GM18517 (cell line): ENCODE measurements around the gene UTP4.

Experiments
- ATAC-seq: cut with Tn5 transposase; IDR thresholded peaks from one replicate; pipeline ENCODE4 v1.9.1; 2021; ENCODE audit warnings: mild to moderate bottlenecking, moderate library complexity; ENCODE audit not compliant: unreplicated experiment

The UTP4 gene

DNA sequence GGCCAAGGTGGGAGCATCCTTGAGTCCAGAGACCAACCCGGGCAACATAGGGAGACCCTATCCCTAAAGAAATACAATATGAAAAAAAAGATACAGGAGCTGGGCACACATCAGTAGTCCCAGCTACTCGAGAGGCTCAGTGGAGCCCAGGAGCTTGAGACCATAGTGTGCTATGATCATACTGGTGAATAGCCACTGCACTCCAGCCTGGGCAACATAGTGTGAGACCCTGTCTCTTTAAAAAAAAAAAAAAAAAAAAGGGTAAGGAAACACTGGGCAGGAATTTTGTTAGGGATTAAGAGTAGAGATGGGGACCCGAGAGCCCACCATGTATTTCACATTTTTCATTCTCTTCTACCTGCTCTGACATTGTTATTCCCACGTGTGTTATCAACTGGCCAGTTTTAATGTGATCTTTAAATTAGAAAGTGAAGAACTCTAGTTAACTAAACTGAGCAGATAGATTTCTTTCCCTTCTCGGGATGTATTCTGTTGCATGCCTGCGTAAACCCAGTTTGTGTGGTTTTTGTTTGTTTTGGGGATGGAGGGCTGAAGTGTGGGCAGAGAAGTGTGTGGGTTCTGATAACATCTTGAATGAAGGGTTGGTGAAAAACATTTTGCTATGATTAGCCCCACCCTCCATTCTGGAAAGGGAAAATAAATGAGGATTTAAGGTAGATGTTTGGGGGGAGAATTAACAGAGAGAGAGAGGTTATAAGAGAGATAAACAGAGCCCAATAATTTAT lies 37.3 kb downstream of the UTP4 start:
- ATAC-seq: no peak

DNA sequence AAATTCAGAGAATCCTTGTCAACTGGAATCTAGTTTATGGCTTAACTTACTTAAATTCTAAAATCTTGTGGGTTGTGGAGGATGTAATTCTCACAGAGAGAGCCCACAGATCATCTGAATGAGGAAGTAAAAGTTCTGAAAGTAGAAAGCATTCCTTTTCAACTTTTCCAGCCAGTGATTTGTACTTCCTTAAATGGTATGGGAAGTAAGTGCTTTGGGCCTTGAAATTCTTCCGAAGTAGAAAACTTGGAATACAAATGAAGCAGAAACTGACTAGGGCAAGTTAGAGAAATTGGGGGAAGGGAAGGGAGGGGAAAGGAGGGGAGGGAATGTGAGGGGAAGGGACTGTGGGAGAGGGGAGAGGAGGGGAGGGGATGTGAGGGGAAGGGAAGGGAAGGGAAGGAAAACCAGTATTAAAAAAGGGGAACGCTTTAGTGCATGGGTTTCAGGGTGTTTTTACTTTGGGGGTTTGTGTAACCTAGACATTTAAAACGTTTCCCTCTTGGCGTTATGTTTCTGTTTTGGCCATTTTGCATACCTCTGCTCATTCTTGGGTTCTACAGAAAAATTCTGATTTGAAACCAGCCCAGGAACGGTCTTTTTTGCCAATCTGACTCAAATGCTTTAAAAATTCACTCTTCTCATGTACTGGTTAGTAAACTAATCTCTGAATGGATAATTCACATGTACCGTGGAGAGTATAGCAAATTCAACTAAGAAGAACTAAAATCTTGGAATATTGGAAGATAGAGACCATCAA lies 39.1 kb downstream of the UTP4 start:
- ATAC-seq: no peak

DNA sequence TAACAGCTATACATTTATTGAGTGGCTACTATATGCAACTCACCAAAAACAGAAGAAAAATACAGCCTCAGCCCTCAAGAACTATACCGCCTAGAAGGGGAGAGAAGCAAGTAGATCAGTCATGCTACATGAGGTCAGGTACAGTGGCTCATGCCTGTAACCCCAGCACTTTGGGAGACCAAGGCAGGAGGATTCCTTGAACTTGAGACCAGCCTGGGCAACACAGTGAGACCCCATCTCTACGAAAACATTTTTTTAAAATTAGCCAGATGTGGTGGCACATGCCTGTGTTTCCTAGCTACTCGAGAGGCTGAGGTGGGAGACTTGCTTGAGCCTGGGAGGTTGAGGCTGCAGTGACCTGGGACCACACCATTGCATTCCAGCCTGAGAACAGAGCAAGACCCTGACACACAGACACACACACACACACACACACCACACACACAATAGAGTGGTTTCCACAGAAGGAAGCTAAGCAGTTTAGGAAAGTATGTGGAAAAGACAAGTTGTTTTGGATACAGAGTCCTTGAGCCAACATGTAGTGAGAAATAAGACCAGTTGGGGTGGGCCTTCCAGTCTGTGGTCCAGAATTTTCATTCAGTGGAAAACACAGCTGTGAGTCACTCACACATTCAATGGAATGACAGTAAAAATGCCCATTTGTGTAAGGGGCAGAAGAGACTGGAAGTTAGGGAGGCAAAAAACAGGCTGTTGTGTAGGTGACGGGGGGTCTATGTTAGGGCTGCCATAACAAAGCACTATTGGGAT lies 43.8 kb downstream of the UTP4 start:
- no peak for ATAC-seq

DNA sequence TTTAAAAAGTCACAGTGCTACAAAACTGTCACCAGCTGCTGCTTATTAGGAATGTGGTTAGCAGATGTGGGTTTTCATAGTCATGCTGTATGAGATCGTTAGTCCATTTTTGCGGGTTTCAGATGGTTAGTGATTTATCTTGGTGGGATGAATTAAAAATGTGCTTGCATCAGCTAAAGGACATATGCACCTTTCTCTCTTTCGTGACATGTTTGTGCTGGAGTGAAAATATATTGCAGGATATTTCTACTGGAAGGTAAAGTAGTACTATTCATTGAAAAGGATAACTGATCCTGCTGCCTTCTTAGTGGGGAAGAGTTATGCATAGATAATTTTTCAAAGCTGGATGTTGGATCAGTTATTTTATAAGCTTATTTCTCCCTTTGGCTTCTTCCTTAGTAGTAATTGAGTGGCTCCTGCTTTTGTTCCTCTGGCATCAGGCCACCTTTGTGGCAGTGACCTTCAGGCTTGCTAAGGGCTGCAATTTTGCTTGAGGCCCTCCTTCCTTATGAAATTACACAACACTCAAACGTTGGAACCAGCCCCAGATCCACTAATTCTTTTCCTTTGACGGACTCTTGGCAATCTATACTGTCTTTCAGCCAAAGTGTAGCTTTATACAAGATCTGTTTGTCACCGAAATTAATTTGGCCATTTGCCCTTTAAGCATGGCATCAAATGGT lies 47.0 kb downstream of the UTP4 start:
- no peak for ATAC-seq

DNA sequence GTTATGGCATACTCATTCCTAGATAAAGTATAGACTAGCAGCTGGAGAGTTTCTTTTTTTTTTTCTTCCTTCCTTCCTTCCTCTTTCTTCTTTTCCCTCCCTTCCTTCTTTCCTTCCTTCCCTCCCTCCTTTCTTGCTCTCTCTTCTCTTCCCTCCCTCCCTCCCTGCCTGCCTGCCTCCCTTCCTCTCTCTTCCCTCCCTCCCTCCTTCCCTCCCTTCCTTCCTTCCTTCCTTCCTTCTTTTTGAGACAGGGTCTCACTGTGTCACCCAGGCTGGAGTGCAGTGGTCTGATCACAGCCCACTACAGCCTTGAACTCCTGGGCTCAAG lies 47.5 kb downstream of the UTP4 start:
- no peak for ATAC-seq

DNA sequence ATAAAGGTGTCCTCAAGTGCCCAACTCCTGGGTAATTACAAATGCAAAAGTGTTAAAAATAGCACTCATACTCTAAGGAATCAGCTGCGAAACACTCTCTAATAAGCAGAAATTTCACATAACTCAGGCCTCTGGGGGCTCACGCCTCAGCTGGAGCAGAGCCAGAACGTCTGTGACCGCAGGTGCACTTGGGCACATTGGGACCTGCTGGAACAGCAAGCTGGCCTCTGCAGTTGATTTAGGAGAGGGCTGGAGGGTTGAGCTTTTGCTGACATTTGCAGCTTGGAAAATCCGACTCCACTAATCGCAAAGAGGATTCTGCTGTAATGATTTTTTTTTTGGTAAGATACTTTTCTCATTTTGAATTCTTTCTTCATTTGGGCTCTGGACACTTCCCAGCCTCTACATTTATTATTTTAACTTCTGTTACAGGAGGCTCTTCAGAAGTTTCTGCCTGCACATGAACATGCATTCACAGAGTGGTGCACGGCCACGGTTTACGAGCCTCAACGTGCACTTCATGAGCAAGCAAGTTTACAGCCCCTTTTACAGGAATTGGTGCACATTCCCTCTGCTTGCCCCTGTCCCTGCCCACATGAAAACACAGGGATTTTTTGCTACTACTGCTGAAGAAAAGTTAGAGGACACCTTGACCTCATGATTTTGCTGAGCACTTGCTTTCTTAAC lies 50.4 kb downstream of the UTP4 start:
- no peak for ATAC-seq

DNA sequence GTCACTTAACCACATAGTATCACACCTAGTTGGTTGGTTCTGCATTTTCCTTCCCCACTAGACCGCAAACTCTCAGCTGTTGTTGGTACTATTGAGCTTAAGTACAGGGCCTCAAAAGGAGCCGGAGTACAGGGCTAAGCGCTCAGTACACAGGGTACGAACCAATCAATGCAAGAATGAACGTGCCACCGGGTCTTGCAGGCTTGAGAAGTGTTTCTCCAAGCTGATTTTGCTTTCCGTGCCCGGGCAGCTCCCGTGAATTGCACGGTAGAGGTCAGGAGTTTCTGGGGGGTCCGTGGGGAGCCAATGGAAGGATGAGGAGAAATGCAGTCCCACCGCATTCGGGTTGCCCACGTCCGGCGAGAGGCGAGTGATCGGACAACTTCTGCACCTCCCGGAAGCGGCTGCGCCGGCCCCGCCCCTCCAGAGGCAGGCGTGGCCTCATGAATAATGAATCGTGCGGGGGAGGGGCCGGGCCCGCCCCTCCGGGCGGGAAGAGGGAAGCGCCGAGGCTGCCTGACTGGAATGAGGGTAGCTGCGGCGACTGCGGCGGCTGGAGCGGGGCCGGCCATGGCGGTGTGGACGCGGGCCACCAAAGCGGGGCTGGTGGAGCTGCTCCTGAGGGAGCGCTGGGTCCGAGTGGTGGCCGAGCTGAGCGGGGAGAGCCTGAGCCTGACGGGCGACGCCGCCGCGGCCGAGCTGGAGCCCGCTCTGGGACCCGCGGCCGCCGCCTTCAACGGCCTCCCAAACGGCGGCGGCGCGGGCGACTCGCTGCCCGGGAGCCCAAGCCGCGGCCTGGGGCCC lies 54.4 kb downstream of the UTP4 start, which contains the start of gene SNTB2:
Gene SNTB2, plus strand, starts transcription at position 523 of the 804 bp plus-strand sequence. Its CDS starts 3 bp downstream, at position 526.
- ATAC-seq: peak; percentile 78

DNA sequence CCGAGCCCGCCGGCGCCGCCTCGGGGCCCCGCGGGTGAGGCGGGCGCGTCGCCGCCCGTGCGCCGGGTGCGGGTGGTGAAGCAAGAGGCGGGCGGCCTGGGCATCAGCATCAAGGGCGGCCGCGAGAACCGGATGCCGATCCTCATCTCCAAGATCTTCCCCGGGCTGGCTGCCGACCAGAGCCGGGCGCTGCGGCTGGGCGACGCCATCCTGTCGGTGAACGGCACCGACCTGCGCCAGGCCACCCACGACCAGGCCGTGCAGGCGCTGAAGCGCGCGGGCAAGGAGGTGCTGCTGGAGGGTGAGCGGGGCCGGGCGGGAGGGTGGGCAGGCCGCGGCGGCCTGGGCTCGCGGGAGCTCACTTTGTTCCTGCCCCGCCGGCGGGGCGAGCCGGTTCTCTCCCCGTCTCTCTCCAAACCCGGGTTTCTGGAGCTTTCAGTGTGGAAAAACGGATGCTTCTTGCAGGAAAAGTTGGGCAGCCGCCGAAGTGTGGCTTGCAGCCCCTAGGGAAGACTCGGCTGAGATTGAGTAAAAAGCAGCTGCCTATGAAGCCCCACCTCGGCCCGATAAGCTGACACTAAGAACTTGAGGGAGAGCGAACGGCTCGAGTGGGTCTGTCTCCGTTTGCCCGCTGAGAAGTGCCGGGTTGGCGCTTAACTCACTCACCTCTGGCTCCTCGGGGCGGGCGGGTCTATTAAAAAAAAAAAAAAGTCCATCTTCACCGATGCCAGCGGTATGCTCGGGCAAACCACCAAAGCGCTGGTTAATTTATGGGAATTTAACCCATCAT lies 55.2 kb downstream of the UTP4 start:
- ATAC-seq: peak; percentile 25

DNA sequence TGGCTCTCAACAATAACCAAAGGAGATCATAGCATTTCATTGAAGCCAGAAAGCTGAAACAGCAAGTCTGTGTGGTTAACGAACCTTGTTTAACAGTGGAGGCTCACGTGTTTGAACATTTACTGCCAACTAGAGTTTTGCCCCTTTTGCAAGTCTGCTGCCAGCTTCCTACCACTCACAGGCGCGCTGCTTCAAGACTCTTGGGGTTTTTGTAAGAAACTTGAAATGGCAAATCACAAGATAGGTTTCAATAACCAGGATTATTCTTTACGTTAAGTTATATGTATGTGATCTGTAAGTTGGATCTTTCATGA lies 55.7 kb downstream of the UTP4 start:
- ATAC-seq: no peak

DNA sequence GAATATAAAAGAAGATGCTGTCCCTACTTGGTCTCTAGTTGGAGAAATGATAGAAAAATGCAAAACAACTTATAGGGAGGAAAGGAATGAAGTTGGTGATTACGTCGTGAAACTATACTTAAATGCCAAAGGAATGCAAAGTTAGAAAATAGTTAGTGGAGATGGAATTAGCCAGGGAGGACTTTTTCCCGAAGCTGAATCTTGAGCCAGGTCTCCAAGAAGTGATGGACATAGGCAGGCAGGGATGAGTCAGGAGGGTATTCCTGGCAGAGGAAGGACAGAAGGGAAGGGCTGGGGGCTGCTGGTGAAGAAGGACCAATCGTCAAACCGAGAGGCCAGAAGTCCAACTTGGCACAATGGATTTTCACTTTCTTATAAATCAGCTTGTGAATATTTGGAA lies 56.3 kb downstream of the UTP4 start:
- ATAC-seq: no peak

DNA sequence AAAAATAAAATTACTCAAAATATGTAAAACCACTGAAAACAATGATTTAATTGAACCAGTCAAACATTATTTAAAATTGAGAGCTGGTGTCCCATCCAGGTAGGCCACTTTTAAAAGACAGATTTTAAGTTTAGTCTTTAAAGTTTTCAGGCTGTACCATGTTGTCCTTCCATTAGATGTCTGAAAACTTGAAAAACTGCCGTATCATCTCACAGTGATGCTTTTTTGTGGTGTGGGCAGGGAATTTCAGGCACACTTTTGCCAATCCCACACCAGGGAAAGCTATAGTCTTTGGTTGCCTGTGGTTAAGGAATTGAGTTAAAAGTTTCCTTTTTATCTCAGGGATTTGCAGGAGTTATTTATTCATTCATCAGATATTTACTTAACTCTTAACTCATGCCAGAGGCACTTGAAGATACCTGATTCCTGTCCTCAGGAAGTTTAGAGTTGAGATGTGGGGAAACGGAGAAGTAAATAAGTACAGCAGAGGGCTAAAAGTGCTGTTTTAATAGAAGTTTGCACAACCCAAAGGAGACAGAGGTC lies 57.7 kb downstream of the UTP4 start:
- no peak for ATAC-seq

DNA sequence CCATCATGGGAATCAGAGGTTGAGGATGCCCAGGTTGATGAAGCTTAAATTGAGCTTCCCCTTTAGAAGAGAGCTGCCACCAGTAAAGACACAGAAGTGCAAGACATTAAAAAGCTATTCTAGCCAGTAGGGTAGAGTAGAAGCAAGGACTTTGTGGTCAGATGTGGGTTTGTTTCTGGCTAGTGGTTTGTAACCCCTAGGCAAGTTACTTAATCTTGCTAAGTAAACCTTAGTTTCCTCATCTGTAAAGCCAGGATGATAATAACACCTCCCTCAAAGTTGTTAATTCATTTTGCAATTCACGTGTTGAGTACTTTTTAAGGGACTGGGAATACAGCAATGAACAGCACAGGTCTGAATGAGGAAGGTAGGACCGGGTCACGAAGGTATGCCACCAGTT lies 58.1 kb downstream of the UTP4 start:
- ATAC-seq: no peak

DNA sequence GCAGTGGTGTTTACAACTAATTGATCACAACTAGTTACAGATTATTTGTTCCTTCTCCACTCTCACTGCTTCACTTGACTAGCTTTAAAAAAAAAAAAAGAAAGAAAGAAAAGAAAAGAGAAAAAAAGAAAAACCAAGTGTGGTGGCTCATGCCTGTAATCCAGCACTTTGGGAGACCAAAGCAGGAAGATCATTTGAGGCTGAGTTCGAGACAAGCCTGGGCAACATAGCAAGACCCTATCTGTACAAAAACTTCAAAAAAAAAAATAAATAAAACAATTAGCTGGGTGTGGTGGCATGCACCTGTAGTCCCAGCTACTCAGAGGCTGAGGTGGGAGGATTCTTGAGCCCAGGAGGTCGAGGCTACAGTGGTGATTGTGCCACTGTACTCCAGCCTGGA lies 58.7 kb downstream of the UTP4 start:
- ATAC-seq: no peak

DNA sequence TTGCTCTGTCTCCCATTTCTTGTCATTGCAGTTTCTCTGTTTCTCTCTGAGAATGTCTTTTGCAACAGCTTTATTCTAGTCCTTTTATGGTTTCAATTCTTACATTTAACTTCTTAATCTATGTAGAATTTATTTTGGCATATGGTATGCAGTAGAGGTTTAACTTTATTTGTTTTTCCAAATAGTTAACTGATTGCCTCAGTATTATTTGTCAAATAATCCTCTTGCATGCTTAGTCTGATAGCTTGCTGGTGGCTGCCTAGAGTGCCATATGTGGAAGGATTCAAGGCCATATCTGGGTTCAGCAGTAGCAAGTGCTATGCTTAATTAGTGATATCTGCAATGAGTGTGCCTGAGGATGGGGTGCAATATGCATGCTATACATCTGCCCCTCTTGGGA lies 61.4 kb downstream of the UTP4 start:
- ATAC-seq: no peak

DNA sequence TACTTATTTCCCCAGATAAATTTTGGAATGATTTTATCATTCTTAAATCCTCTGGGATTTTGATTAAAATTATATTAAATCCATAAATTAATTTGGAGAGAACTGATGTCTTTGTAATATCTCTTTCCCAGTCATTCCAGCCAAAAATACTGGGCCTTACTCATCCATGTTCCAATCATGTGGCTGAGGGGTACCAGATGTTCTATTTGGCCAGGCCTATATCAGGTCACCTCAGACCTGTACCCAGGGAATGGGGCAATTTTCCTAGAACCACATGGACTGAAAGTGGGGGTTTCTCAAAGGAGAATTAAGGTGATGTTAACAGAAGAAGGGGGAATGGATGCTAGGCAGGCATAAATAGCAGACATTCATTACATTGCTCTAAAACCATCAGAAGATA lies 62.0 kb downstream of the UTP4 start:
- ATAC-seq: no peak

DNA sequence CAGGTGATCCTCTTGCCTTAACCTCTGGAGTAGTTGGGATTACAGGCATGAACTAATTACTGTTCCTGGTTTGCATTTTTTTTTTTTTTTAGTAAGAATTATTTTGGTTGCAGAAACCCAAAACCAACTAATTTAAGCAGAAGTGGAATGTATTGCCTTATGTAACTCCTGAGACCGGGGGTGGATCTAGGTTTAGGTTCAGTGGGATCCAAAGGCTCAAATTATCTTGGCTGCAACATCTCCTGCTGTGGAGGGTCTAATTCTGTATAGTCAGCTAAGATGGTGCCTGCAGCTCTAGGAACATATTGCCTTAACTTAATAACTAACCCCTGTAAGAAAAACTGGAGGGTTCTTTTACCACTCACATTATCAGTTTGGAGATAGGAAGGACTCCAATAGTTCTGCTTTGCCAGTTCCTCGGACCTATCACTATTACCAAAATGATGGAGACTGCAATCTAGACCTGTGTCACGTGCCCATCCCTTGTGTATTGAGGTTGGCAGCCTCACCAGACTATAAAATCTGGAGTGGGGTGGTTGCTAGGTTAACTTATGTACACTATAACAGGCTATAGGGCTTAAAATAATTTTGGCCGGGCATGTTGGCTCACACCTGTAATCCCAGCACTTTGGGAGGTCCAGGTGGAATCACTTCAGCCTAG lies 63.0 kb downstream of the UTP4 start:
- no peak for ATAC-seq

DNA sequence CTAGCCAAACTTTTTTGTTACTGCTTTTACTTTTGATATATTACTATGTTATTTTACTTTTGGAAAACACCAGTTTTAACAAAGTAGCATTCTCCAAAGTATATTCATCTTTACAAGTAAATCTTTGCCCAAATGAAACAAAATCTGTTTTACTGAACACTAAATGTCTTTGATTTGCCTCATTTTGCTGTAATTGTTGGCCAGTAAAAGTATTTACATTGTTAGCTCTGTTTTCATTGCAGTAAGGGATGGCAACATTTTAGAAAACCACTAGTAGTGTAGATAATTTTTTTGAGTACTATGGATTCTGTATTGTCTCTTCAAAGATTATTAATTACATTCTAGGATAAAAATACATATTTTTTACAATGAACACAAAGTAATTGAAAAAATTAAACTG lies 65.1 kb downstream of the UTP4 start:
- ATAC-seq: no peak

DNA sequence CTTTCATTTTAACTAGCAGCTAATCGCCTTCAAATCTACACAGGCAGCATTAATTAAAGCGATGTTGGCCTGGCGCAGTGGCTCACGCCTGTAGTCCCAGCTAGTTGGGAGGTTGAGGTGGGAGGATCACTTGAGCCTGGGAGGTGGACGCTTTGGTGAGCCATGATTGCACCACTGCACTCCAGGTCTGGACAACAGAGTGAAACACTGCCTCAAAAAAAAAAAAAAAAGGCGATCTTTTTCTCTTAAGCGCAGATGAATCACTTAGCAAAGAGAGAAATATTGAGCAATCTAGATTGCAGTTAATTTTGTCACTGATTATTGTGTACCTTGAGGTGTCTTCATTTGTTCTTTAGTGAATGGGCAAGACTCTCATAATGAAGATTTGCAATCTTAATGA lies 66.9 kb downstream of the UTP4 start:
- no peak for ATAC-seq
